HCEC 1CT (cell line): ENCODE measurements around the gene CDH18.

Source experiments
- DNase-seq: peaks from one replicate; pipeline ENCODE4 v3.0.0-alpha.2; 2017

CDH18 gene

DNA sequence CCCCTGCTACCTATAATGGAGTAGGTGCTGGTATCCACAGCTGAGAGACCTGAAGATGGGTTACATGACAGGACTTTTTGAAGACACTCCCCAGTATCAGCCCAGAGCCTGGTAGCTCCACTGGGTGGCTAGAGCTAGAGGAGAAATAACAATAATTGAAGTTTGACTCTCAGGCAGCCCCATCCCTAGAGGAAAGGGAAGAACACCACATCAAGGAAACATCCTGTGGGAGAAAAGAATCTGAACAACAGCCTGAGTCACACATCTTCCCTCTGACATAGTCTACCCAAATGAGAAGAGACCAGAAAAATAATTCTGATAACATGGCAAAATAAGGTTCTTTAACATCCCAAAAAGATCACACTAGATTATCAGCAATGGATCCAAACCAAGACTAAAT, 432.1 kb downstream of the CDH18 start:
- DNase-seq: peak; percentile 51

DNA sequence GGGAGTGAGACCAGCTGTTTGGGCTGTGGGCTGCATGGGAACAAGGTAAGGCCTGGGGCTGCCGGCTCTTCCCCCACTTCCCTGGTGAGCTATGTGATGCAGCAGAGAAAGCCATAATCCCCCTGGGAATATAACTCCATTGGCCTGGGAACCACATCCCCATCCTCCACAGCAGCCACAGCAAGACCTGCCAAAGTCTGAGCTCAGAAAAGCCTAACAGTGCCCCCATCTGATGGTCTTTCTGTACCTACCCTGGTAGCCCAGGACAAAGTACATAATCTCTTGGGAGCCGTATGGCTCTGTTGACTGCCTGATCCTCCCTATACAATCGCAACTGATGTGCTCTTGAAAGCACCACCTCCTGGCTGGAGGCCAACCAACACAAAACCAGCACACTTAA, 432.6 kb downstream of the CDH18 start:
- no peak for DNase-seq

DNA sequence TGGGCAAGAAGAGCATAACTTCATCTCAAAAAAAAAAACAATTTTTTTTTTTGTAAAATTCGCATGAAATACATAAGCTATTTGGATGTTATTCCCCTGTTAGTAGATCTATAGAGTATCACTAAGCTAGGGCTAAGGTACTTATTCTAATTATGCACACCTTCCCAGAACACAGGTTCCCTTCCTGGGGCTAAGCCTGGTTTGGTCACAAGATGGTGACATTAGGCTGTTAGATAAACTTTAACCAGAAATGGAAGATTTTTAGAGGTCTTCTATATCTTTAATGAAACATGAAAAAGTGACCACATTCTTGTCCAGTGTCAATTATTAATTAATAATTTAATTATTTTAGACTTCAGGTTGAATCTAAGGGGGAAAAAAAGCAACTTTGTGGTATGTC, 433.5 kb downstream of the CDH18 start:
- no peak for DNase-seq

DNA sequence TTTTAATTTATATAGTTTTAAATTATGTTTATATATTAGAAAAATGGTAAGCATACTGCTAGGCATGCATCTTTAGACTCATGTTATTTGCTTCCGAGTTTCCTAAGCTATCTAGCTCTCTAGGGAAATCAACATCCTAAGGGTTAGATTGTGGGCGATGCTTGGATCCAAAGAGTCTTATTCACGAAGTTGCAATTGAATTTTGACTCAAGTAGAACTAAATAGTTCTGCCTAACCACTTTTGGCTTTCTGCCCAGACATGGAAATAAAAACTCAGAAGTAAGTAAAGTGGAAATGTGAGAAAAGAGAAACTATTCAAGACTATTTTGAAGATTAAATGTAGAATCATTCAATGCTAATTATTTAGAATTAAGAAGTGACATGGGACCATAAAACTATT, 440.4 kb downstream of the CDH18 start:
- peak; percentile 62 for DNase-seq

DNA sequence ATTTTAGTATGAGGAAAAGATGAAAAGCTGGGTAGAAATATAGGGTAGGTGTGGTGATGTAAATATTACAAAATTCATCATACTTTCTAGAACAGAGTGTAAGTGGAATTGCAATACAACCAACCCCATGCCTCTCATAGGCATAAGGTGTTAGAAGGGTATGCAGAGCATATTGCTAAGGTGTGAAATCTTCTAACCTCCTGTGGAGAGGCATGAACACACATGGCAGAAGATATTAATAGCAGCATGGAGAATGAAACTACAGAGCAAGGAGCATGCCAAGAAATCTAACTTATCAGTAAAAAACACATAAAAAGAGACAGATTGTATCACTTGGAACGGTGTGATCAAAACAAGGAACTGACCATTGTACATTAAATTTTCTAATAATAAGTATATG, 441.5 kb downstream of the CDH18 start:
- DNase-seq: no peak

DNA sequence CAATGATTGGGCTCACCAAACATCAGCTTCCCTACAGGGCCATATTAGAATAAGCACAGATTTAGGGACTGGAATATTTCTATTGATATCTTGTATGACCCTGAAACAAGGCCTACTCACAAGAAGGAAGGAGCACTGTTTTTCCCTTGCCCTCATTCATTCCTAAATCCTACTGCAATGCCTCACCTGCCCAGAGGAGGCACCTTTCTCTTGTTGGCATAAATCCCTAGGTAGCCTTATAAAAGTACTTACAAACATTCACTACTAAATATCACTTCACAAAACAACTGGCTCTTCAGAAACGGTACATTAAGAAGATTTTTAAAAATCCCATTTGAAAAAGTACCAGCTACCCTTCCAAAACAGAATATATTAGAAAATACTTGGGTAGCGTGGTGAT, 449.4 kb downstream of the CDH18 start:
- no peak for DNase-seq

DNA sequence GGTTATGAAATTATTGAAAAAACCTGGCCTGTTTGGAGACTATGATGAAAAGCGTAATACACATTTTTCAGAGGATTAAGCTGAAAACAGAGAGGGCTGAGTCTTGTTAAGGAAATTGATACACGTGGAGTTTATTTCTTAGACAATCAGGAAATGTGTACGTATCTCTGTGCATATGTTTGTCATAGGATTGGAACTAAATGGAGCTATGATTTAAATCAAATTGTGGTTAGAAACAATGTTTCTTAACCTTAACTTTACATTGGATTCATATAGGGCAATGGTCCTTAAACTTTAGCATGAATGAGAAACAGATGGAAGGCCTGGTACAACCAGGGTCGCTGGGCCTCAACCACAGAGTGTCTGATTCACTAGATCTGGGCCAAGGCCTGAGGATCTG, 451.6 kb downstream of the CDH18 start:
- DNase-seq: no peak

DNA sequence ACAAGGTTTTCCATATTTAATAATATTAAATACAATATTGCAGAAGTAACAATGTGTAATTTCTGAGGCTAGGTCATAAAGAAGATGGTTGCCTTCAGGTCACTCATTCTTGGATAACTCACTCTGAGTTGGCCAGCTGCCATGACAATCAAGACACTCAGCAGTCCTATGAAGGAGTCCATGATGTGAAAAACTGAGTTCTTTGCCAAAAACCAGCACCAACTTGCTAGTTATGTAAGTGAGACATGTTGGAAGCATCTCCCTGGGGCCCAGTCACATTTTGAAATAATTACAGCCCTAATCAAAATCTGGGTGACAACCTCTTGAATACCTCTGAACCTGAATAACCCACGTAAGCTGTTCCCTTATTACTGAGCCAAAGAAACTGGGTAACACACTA, 453.2 kb downstream of the CDH18 start:
- peak; percentile 12 for DNase-seq

DNA sequence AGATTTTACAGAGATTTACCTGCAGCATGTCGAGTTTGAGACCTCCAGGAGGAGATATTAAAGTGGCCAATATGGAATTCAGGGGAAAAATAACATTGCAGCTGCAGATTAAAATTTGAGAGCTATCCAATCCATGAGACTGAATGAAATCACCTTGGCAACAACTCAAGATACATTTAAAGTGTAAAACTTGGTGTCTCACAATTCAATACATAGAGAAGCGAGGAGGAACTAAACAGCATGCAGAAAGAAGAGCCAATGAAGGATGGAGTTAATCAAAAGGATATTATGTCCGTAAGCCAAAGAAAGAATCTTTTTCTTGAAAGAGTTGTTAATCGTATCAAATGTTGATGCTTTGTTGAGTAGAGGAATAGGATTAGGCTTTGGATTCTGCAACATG, 455.1 kb downstream of the CDH18 start:
- no peak for DNase-seq

DNA sequence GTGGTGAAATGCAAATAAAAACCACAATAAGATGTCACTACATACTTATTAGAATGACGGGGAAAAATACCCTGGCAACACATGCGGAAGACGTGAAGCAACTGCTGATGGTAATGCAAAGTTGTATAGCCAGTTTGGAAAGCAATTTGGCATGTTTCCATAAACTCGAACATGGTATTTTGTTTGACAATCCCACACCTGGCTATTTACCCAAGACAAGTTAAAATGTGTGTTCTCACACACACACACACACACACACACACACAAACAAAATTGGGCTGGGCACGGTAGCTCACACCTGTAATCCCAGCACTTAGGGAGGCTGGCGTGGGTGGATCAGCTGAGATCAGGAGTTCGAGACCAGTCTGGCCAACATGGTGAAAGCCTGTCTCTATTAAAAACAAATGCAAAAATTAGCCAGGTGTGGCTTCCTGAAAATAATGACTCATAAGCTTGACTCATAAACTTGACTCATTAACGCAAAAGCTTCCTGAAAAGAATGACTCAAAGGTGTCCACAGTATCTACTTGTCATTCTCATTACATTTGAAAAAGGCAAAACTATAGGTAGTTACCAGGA, 456.5 kb downstream of the CDH18 start:
- peak; percentile 77 for DNase-seq

DNA sequence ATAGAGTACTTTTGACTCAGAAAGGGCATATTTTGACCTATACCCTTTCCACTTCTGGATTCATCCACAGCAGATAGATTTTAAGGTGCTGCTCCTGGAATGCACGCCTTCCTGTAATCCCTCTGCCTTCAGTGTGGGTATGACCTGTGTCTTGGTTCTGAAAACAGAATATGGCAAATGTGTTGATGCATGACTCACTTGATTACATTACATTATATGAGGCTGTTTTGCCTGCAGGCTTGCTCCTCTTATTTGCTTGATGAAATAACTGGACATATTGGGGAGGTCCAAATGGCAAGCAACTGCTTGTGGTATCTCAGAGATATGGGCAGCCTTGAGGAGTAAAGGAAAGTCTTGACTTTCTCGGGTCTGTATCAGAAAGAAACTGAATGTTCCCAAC, 468.6 kb downstream of the CDH18 start:
- DNase-seq: no peak

DNA sequence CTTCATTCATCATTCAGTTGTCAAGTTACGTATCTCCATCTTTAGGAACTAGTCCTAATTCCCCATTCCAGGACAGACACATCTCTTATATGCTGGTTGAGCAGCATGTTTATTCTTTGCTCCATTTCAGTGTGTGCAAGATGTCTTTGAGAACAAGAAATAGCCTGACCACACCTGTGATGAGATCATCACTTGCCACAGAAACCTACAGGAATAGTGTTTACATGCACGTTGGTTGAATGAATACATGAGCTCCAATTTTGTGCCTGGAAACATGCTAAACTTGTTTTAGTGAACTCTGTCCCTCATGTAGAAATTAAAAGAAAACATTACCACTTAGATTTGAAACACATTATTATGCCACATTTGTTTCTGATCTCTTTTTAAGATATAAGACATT, 489.1 kb downstream of the CDH18 start:
- DNase-seq: no peak

DNA sequence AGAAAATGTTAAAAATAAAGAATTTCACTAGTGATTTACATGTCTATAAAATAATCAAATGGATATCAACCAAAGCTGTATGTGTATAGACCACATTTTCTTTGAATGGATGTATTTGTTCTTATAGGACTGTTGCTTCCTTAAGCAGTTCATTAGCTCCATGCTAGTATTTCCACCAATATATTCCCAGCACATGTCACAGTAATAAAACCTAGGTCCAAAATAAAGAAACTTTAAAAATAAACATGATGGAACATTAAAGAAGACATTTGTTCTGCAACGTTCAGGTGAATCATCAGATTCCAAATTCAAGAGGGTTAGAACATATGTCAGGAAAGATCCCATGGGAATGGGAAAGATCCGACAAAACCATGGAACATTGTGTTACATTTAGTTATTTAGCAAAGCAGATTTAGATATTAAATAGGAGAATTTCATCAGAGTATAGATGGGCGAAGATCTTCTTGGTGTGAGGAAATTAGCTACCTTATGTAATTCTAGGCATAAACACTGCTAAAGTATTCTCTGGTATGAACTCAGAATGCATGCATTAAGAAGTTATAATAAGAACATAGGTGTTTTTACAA, 490.7 kb downstream of the CDH18 start:
- DNase-seq: no peak

DNA sequence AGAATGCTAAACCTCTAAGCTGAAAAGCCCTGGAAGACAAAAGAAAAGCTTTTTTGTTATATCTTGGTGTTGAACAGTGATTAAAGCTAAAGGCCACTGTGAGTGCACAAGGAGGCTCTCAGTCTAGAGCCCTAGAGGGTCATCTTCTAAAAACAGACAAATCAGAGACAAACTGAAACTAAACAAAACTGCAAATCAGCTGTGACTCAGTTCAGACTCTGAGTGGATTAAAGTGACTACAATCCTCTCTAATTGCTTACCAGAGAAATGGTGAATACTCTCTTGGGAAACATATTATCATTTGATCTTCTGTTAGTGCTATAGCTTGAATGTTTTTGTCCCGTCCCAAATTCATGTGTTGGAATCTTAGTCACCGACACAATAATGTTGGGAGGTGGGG, 491.9 kb downstream of the CDH18 start:
- DNase-seq: peak; percentile 77

DNA sequence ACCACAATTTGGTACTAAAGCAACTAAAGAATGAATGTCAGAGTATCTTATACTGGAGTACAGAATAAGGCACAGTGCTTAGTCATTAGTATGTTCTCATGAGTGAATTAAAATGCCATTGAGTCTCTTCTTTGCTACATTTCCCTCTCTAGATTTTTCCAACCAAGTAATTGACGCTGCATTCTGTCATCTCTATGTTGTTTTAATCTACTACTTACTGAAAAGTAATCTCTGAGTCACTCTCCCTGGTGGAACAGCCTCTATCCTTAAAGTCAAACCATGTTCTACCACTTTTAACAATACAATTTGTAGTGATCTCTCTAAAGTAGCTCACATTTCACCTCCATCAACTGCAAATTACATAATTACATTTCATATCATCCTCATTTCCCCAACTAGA, 495.1 kb downstream of the CDH18 start:
- peak; percentile 72 for DNase-seq

DNA sequence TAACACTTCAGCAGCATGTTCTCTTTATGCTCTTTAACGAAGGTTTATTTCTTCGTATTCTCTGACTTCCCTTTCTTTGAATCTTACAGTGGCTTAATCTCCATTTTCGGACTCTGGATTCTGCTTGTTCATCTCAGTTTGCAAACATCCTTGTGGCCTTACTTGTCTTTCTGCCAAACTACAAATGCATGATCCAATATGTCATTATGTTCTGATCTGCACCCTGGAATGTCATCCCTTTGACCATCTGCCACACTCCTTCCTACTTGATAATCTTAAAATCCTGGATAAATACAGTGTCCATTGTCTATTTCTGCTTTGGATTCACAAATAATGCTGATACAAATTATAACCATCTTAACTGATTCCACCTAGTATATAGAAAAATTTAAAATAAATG, 499.2 kb downstream of the CDH18 start:
- peak; percentile 41 for DNase-seq

DNA sequence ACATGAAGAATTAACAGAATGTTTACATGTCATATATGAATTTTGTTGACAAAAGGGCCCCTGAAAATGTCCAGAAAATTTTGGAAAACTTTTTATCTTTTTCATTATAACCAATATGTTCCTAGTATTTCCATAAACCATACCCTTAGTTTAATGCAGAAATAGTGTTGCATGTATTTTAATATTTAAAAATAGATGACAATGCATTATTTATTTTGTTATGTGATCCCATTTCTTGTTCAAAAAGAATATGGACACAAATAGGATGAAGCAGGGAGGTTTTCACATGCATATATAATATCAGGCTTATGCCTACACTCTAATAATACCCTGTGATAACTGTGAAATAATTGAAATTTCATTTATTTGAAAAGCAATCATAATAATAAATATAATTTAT, 500.5 kb downstream of the CDH18 start:
- no peak for DNase-seq

DNA sequence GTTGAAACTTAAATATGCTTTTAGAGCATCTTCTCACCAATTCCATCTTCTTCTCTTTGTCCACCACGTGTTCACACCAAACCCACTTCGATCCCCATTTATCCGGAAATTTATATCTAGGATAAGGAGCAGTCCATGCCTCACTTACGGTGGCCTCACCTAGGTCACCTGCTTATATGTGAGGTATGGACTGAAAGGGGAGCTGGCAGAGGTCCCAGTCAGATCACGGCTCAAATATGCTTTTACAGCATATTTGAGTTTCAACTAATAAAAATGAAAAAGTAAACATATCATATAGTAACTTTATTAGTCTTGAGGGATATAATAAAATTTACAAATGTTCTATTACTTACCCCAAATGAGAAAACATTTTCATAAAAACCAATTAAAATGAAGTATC, 508.4 kb downstream of the CDH18 start:
- DNase-seq: no peak

DNA sequence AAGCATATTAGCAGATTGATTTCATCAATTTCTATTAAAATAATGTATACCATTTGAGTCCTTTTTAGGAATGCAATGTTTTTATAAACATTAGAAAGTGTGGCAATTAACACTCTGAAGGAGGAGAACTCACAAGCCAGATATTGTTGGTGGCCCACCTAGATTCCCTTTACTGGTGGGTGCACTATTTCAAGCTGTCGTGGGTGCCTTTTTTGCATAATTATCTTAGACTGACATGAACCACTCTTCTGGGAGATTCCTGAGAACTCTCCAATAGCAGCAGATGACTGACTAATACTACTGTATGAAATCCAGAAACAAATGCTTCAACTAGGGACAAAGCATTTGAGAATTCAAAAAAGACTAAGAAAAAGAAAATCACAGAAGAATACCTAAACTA, 526.0 kb downstream of the CDH18 start:
- DNase-seq: peak; percentile 23

DNA sequence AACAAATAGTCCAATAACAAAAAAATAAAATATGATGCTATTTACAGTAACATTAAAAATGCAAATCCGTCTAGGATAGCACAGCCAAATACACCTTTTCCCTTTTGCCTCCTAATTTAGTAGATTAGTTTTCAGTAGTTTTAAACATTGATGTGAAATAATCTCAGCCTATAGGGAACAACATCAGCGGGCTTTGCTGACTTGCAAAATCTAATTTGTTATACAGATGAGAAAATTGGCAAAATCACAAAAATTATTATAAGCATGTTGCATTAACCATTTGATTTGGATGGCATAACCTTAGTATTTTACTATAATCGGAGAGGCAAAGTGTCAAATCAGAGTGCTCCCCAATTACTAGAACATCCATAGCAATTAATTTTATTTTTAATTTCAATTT, 563.5 kb downstream of the CDH18 start:
- DNase-seq: no peak
